ENCODE results near the gene CAV3.
A peak's percentile ranks its signal among the peaks of the same experiment; 100 is the strongest.

CAV3 gene

GRCh38 chr3:8743021-8743601 lies 9.5 kb downstream of the CAV3 start (continued):
- peak; percentile 50 for TF ChIP-seq ZNF398 (tag by site-specific recombination; IDR thresholded peaks at IDR 0.05)
- TF ChIP-seq PRDM1 (tag by site-specific recombination; IDR thresholded peaks at IDR 0.05): 0 out of 2 replicates have a peak, but pooled peaks have one; percentile 20
- peak; percentile 76 for TF ChIP-seq ZNF692 (tag by site-specific recombination; IDR thresholded peaks at IDR 0.05)
- no peak for TF ChIP-seq MYNN (tag by site-specific recombination; IDR thresholded peaks at IDR 0.05; ENCODE audit: borderline replicate concordance)
- peak; percentile 42; the same call in 1 of the 2 replicates for TF ChIP-seq PATZ1 (tag by site-specific recombination; IDR thresholded peaks at IDR 0.05)
- 0 out of 2 replicates have a peak, but pooled peaks have one; percentile 6 for TF ChIP-seq ZFHX2 (tag by site-specific recombination; conservative IDR thresholded peaks at IDR 0.05)
- TF ChIP-seq GLIS2 (tag by site-specific recombination; IDR thresholded peaks at IDR 0.05): no peak
- TF ChIP-seq ZNF580 (tag by site-specific recombination; IDR thresholded peaks at IDR 0.05): no peak
- no peak for TF ChIP-seq ZBTB21 (tag by site-specific recombination; IDR thresholded peaks at IDR 0.05)
- TF ChIP-seq ZNF701 (tag by site-specific recombination; IDR thresholded peaks at IDR 0.05): no peak
- TF ChIP-seq ZNF785 (tag by site-specific recombination; IDR thresholded peaks at IDR 0.05): no peak
- no peak for TF ChIP-seq ZNF530 (tag by site-specific recombination; IDR thresholded peaks at IDR 0.05; ENCODE audit: low read depth)
- 0 out of 2 replicates have a peak, but pooled peaks have one; percentile 18 for TF ChIP-seq ZIC2 (tag by site-specific recombination; IDR thresholded peaks at IDR 0.05)
- TF ChIP-seq BCL11A (tag by site-specific recombination; IDR thresholded peaks at IDR 0.05; ENCODE audit: low read depth): no peak
- no peak for TF ChIP-seq ZNF670 (tag by site-specific recombination; IDR thresholded peaks at IDR 0.05; ENCODE audit: low read depth)
- TF ChIP-seq ZBTB20 (tag by site-specific recombination; IDR thresholded peaks at IDR 0.05): no peak
- TF ChIP-seq ZNF138 (tag by site-specific recombination; IDR thresholded peaks at IDR 0.05; ENCODE audit: borderline replicate concordance): no peak
- TF ChIP-seq ZNF791 (tag by site-specific recombination; IDR thresholded peaks at IDR 0.05): no peak
- TF ChIP-seq ZNF391 (tag by site-specific recombination; IDR thresholded peaks at IDR 0.05; ENCODE audit: borderline replicate concordance, low read depth): no peak
- no peak for TF ChIP-seq EGR2 (tag by site-specific recombination; IDR thresholded peaks at IDR 0.05; ENCODE audit: low read depth)
- peak; percentile 82 for TF ChIP-seq GLIS1 (tag by site-specific recombination; IDR thresholded peaks at IDR 0.05)
- no peak for TF ChIP-seq ZNF513 (tag by site-specific recombination; IDR thresholded peaks at IDR 0.05)
